ENCODE measurements around the gene HOXA6.

The HOXA6 gene

DNA sequence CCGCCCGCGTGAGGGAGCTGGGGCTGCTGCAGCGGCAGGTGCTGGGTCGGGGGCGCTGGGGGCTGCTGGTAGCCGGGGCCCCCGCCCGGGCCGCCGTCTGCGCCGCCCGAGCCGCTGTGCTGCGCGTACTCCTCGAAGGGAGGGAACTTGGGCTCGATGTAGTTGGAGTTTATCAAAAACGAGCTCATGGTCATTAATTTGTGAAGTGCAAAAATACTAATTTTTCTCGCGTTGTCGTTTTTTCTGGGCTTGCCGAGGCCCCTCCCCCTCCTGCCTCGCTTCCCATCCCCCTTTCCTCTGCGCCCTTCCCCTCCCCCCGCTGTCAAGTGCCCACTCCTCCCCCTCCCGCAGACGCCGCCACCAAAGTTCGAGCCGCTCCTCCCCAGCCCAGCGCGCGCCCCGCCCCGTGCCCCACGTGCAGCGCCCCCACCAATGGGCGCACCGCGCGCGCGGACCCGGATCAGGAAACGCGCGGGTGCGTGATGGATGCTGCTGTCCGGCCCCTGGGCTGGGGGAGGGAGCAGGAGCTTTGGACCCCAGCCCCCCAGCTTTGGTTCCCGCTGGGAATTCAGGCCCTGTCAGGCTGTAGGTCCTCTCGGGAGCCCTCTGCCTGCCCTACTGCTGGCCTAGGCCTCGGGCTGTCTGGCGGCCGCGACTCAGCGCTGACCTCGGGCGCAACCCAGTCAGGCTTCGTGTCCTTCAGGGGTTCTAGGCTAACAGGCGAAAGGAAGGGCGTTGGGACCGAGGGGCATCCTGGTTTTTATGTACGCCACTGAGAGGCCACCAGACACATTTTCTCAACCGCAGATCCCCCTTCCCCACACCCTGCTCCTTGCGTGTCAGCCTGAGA is 16.8 kb downstream of the HOXA6 start, which contains the start of gene HOXA4:
TSS of gene HOXA4 (minus strand) at position 218 of the 850 bp plus-strand sequence. CDS start at position 194, 24 bp downstream.
- Histone ChIP-seq H3K4me1 (ENCODE audit: insufficient read depth, poor library complexity, severe bottlenecking) (peaks cover 21% of the 10 kb centered on the region), H3K4me3 (ENCODE audit: severe bottlenecking) (peak within 1 kb of the TSS; percentile 61), H3K36me3 (ENCODE audit: low read depth) (no peaks in the 10 kb centered on the region), H3K27ac (ENCODE audit: poor library complexity, severe bottlenecking) (peak within 1 kb of the TSS; percentile 62), H3K27me3 (ENCODE audit: insufficient read depth, poor library complexity, severe bottlenecking) (no peaks in the 10 kb centered on the region), H3K9me3 (ENCODE audit: severe bottlenecking) (no peaks in the 10 kb centered on the region)
- peak; percentile 88 for ATAC-seq (ENCODE audit: low read depth)
- TF ChIP-seq, protein P1, sequence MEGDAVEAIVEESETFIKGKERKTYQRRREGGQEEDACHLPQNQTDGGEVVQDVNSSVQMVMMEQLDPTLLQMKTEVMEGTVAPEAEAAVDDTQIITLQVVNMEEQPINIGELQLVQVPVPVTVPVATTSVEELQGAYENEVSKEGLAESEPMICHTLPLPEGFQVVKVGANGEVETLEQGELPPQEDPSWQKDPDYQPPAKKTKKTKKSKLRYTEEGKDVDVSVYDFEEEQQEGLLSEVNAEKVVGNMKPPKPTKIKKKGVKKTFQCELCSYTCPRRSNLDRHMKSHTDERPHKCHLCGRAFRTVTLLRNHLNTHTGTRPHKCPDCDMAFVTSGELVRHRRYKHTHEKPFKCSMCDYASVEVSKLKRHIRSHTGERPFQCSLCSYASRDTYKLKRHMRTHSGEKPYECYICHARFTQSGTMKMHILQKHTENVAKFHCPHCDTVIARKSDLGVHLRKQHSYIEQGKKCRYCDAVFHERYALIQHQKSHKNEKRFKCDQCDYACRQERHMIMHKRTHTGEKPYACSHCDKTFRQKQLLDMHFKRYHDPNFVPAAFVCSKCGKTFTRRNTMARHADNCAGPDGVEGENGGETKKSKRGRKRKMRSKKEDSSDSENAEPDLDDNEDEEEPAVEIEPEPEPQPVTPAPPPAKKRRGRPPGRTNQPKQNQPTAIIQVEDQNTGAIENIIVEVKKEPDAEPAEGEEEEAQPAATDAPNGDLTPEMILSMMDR (IDR thresholded peaks at IDR 0.05; ENCODE audit: poor library complexity, severe bottlenecking) = no peak
- peak; percentile 95 for DNase-seq (ENCODE audit: low spot score)

GRCh38 chr7:27129729-27130539 is 17.6 kb downstream of the HOXA6 start:
- Histone ChIP-seq H3K36me3 (ENCODE audit: low read depth) (no peaks in the 10 kb centered on the region), H3K9me3 (ENCODE audit: severe bottlenecking) (no peaks in the 10 kb centered on the region), H3K27ac (ENCODE audit: poor library complexity, severe bottlenecking) (peak overlapping the region; percentile 62), H3K4me3 (ENCODE audit: severe bottlenecking) (peak overlapping the region; percentile 61), H3K4me1 (ENCODE audit: insufficient read depth, poor library complexity, severe bottlenecking) (peaks cover 13% of the 10 kb centered on the region), H3K27me3 (ENCODE audit: insufficient read depth, poor library complexity, severe bottlenecking) (no peaks in the 10 kb centered on the region)
- peak; percentile 47 for ATAC-seq (ENCODE audit: low read depth)
- DNase-seq (ENCODE audit: low spot score) = no peak
- TF ChIP-seq, protein P1 (IDR thresholded peaks at IDR 0.05; ENCODE audit: poor library complexity, severe bottlenecking) = peak; percentile 77

- Histone ChIP-seq H3K36me3 (ENCODE audit: low read depth) (no peaks in the 10 kb centered on the region), H3K4me3 (ENCODE audit: severe bottlenecking) (no peak overlapping the region), H3K27me3 (ENCODE audit: insufficient read depth, poor library complexity, severe bottlenecking) (no peaks in the 10 kb centered on the region), H3K4me1 (ENCODE audit: insufficient read depth, poor library complexity, severe bottlenecking) (peaks cover 6% of the 10 kb centered on the region), H3K27ac (ENCODE audit: poor library complexity, severe bottlenecking) (no peak overlapping the region), H3K9me3 (ENCODE audit: severe bottlenecking) (no peaks in the 10 kb centered on the region)
- DNase-seq (ENCODE audit: low spot score) (no peak), ATAC-seq (ENCODE audit: low read depth) (no peak)
- TF ChIP-seq, protein P1 (IDR thresholded peaks at IDR 0.05; ENCODE audit: poor library complexity, severe bottlenecking) = no peak
Measured at GRCh38 chr7:27128776-27129728, 18.5 kb downstream of the HOXA6 start.

DNA sequence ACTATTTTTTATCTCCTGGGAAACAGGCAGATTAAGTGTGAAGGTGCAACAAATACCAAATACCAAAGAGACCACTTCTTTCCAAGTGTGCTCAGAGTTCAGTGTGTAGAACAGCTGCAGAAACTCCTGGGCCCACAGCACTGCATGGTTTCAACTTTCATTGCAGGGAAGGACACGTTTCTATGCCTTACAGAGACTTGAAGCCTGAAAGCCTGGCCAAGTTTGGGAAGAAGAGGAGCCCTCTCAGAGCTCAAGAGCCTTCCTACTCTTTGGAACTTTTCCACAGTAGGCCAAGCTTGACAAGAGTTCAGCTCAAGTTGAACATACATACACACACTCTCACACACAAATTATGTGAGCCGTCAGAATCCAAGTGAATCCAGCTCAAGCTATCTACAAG is 19.5 kb downstream of the HOXA6 start:
- ATAC-seq (ENCODE audit: low read depth) (no peak), DNase-seq (ENCODE audit: low spot score) (no peak)
- H3K4me3 ChIP-seq (ENCODE audit: severe bottlenecking) = no peak overlapping the region
- no peak overlapping the region for H3K27ac ChIP-seq (ENCODE audit: poor library complexity, severe bottlenecking)
- peaks cover 4% of the 10 kb centered on the region for H3K4me1 ChIP-seq (ENCODE audit: insufficient read depth, poor library complexity, severe bottlenecking)
- no peaks in the 10 kb centered on the region for H3K36me3 ChIP-seq (ENCODE audit: low read depth)
- no peaks in the 10 kb centered on the region for H3K27me3 ChIP-seq (ENCODE audit: insufficient read depth, poor library complexity, severe bottlenecking)
- no peaks in the 10 kb centered on the region for H3K9me3 ChIP-seq (ENCODE audit: severe bottlenecking)
- TF ChIP-seq, protein P1 (IDR thresholded peaks at IDR 0.05; ENCODE audit: poor library complexity, severe bottlenecking) = no peak

All from RWPE2 (cell line).